ENCODE results near the gene ARFGAP3. TPM values are rescaled to one million over a fixed set of nuclear protein-coding genes. Genes with fewer than 3 reads are reported as not detected.

The ARFGAP3 gene
- total RNA-seq, 1 experiment from 2014 or later, result 15.0 TPM

DNA sequence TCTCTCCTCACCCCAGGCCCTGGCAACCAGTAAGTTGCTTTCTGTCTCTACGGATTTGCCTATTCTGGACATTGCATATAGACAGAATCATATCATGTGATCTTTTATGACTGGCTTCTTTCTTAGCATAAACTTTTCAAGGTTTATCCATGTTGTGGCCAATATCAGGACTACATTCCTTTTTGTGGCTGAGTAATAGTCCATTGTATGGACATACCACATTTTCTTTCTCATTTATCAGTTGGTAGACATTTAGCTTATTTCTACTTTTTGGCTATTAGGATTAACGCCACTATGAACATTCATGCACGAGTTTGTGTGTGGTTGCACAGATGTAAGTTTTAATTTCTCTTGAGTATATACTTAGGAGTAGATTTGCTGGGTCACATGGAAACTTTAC, 35.7 kb downstream of the ARFGAP3 start:
- no peak for DNase-seq
- H3K9ac ChIP-seq (ENCODE audit: extremely low read depth, insufficient read length, low read length), result no peak overlapping the region
- no peaks in the 10 kb centered on the region for H3K79me2 ChIP-seq (ENCODE audit: insufficient read depth, low read length)
- WGBS (ENCODE audit: extremely low coverage, insufficient read length, low lambda C conversion rate), result no CpG with 5 or more reads among the region's 3 CpGs
- no peak overlapping the region for H3T11ph ChIP-seq (ENCODE audit: low read length)
- no peak overlapping the region for H2BK120ac ChIP-seq (ENCODE audit: low read depth, low read length, poor library complexity, severe bottlenecking)
- no peak overlapping the region for H4K91ac ChIP-seq (ENCODE audit: insufficient read length, low read depth, low read length)
- no peaks in the 10 kb centered on the region for H3K79me1 ChIP-seq (ENCODE audit: insufficient read depth, low read depth, low read length, poor library complexity, severe bottlenecking)
- Mint-ChIP-seq H3K36me3 (ENCODE audit: insufficient read depth in 1 of 3, low read depth in 3 of 3) (peaks cover 10 to 15% (median 14%) of the 10 kb centered on the region in 3 experiments), H3K4me1 (no peaks in the 10 kb centered on the region), H3K27ac (no peak overlapping the region), H3K27me3 (ENCODE audit: low read depth) (no peaks in the 10 kb centered on the region; the same call in 1 of the 2 replicates), H3K4me3 (no peak overlapping the region), H3K9me3 (peaks cover 6 to 8% of the 10 kb centered on the region in 2 experiments; a peak in 4 of 5 replicates)
- no peak overlapping the region for H3K4ac ChIP-seq (ENCODE audit: low read depth, low read length)
- H3K18ac ChIP-seq (ENCODE audit: insufficient read length, low read depth, low read length), result no peak overlapping the region
- H2BK15ac ChIP-seq (ENCODE audit: low read depth, low read length), result no peak overlapping the region
- no peak overlapping the region for H3K4me2 ChIP-seq (ENCODE audit: insufficient read depth, insufficient read length, low read length)
- H3K4me1 ChIP-seq (ENCODE audit: insufficient read depth, low read length), result no peaks in the 10 kb centered on the region
- no peaks in the 10 kb centered on the region for H3K27me3 ChIP-seq (ENCODE audit: insufficient read depth, low read length)
- H3K23ac ChIP-seq (ENCODE audit: insufficient read length, low read depth, low read length), result no peak overlapping the region
- no peak overlapping the region for H2BK20ac ChIP-seq (ENCODE audit: low read depth, low read length, poor library complexity, severe bottlenecking)
- H3K9me3 ChIP-seq (ENCODE audit: control insufficient read depth, low read depth, low read length), result no peaks in the 10 kb centered on the region
- no peak overlapping the region for H3K27ac ChIP-seq (ENCODE audit: insufficient read length, low read depth, low read length)
- no peak overlapping the region for H2BK5ac ChIP-seq (ENCODE audit: insufficient read length, low read length)
- H4K20me1 ChIP-seq (ENCODE audit: control insufficient read depth, insufficient read depth, insufficient read length), result no peaks in the 10 kb centered on the region
- H4K5ac ChIP-seq (ENCODE audit: insufficient read length, low read depth, low read length), result no peak overlapping the region
- no peak overlapping the region for H2AK5ac ChIP-seq (ENCODE audit: insufficient read length, low read length)
- no peak overlapping the region for H2BK12ac ChIP-seq (ENCODE audit: insufficient read length, low read depth, low read length)
- H4K8ac ChIP-seq (replicated peaks; ENCODE audit: insufficient read length, low read depth, low read length), result no peak overlapping the region
- H2AFZ ChIP-seq (ENCODE audit: low read length), result no peak overlapping the region
- H3K14ac ChIP-seq (ENCODE audit: insufficient read depth, low read length), result no peak overlapping the region
- H3K23me2 ChIP-seq (ENCODE audit: insufficient read length, low read depth, low read length, poor library complexity, severe bottlenecking), result no peaks in the 10 kb centered on the region
- TF ChIP-seq, protein P1, sequence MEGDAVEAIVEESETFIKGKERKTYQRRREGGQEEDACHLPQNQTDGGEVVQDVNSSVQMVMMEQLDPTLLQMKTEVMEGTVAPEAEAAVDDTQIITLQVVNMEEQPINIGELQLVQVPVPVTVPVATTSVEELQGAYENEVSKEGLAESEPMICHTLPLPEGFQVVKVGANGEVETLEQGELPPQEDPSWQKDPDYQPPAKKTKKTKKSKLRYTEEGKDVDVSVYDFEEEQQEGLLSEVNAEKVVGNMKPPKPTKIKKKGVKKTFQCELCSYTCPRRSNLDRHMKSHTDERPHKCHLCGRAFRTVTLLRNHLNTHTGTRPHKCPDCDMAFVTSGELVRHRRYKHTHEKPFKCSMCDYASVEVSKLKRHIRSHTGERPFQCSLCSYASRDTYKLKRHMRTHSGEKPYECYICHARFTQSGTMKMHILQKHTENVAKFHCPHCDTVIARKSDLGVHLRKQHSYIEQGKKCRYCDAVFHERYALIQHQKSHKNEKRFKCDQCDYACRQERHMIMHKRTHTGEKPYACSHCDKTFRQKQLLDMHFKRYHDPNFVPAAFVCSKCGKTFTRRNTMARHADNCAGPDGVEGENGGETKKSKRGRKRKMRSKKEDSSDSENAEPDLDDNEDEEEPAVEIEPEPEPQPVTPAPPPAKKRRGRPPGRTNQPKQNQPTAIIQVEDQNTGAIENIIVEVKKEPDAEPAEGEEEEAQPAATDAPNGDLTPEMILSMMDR (conservative IDR thresholded peaks at IDR 0.05), result no peak
- no peak overlapping the region for H3K56ac ChIP-seq (ENCODE audit: insufficient read length, low read depth, low read length)

Measured in H9 (cell line).